Measurements from ENCODE around the gene PNPLA6. TPM values are rescaled to one million over a fixed set of nuclear protein-coding genes. Genes with fewer than 3 reads are reported as not detected.

Gene PNPLA6
- total RNA-seq, 1 donor from 2014 or later: 116 TPM

DNA sequence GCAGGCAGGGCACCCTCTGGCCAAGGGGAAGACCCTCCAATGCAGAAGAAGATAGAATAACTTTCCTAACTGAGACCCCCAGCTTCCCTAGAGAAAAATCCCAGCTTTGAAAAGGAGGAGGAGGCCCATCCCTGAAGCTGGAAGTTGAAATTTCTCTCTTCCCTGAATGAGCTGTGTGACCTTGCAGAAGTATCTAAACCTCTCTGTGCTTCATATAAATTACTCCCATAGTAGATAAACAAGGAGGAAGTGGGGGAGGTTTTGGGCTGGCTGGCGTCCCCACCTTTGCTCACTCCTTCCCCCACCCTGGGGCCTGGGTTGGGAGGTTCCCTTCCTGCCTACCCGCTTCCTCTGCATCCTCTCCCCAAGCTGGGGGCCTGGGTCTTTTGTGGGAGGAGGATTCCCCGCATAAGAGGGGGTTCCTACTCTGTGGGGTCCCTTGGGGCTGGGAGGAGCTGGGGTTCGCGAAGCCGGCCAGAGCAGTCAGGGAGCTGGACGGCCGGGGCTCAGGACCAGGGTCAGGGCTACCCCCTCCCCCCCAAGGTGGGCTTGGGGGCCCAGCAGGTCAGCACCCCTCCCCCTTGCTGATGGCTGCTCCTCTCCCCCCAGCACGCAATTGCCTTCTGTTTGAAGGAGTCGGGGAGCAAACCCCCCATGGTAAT is 71.8 kb downstream of the PNPLA6 start:
- Mint-ChIP-seq H3K27ac (no peak overlapping the region), H3K4me1 (no peaks in the 10 kb centered on the region), H3K27me3 (peaks cover 11% of the 10 kb centered on the region), H3K4me3 (no peak overlapping the region), H3K36me3 (ENCODE audit: low read depth) (no peaks in the 10 kb centered on the region), H3K9me3 (no peaks in the 10 kb centered on the region)
- intact Hi-C loops (cut with micrococcal nuclease): no loop called here
- DNase-seq (no peak), ATAC-seq (ENCODE audit: low read depth) (no peak)
- ChIA-PET POLR2A (no interaction called here), CTCF (no interaction called here)
- no peak for TF ChIP-seq CTCF (IDR thresholded peaks at IDR 0.05)

GRCh38 chr19:7607874-7608560 is 72.5 kb downstream of the PNPLA6 start:
- DNase-seq: no peak
- Mint-ChIP-seq H3K27me3 (peaks cover 11% of the 10 kb centered on the region), H3K4me1 (no peaks in the 10 kb centered on the region), H3K36me3 (ENCODE audit: low read depth) (no peaks in the 10 kb centered on the region), H3K4me3 (no peak overlapping the region), H3K9me3 (no peaks in the 10 kb centered on the region), H3K27ac (no peak overlapping the region)
- POLR2A ChIA-PET: interaction anchor here (0.6 to 1.0 kb wide), 3 partner anchors 15 to 55 kb away, joined by 4 to 10 read pairs (median 5); no protein-coding TSS in a partner anchor
- intact Hi-C loops (cut with micrococcal nuclease): no loop called here
- no peak for TF ChIP-seq CTCF (IDR thresholded peaks at IDR 0.05)
- CTCF ChIA-PET: no interaction called here
- ATAC-seq (ENCODE audit: low read depth): no peak

DNA sequence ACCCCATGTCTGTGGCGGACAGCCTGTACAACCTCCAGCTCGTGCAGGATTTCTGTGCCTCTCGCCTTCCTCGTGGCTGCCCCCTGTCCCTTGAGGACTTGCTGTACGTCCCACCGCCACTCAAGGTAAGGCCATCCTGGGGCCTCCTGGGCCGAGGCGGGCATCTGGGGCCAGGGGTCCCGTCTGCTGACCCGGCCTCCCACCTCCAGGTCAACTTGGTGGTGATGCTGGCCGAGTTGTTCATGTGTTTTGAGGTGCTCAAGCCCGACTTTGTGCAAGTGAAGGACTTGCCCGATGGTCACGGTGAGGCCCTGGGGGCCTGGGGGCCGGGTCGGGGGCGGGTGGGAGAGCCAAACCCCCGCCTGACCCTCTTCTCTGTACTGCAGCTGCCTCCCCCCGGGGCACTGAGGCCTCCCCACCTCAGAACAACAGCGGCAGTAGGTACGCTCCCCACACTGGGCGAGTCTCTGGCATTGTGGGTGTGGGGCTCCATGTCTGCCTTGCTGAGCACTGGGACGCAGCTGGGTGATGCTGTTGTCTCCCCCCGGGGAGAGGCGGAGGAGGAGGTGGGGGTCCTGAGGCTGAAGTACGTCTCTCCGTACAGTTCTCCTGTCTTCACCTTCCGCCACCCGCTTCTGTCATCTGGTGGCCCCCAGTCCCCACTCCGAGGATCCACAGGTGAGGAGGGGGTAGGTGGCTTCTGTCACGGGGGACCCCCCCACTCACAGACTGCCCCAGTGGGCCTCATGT is 75.1 kb downstream of the PNPLA6 start:
- no peak overlapping the region for H3K27ac Mint-ChIP-seq
- no peaks in the 10 kb centered on the region for H3K4me1 Mint-ChIP-seq
- no peaks in the 10 kb centered on the region for H3K36me3 Mint-ChIP-seq (ENCODE audit: low read depth)
- DNase-seq (no peak), ATAC-seq (ENCODE audit: low read depth) (no peak)
- H3K9me3 Mint-ChIP-seq: no peaks in the 10 kb centered on the region
- CTCF ChIA-PET: no interaction called here
- TF ChIP-seq CTCF (IDR thresholded peaks at IDR 0.05): no peak
- no peak overlapping the region for H3K4me3 Mint-ChIP-seq
- H3K27me3 Mint-ChIP-seq: peaks cover 2% of the 10 kb centered on the region
- POLR2A ChIA-PET: no interaction called here
- intact Hi-C loops (cut with micrococcal nuclease): no loop called here

Other genes starting within 250 kb of the PNPLA6 start
- 3.2 and 3.3 TPM in 2 replicates for gene INSR, start 241.3 kb upstream of the PNPLA6 start, total RNA-seq
- gene ARHGEF18, start 186.8 kb upstream of the PNPLA6 start, total RNA-seq: 45.8 and 51.9 TPM in 2 replicates
- 0.61 and 1.0 TPM in 2 replicates for gene PEX11G, start 46.7 kb upstream of the PNPLA6 start, total RNA-seq
- 13.5 and 16.9 TPM in 2 replicates for gene ZNF358, start 19.6 kb upstream of the PNPLA6 start, total RNA-seq
- 13.4 and 13.7 TPM in 2 replicates for gene MCOLN1, start 13.1 kb upstream of the PNPLA6 start, total RNA-seq
- 0.64 and 0.80 TPM in 2 replicates for gene CAMSAP3, start 60.1 kb downstream of the PNPLA6 start, total RNA-seq
- 47.4 and 51.8 TPM in 2 replicates for gene XAB2, start 93.8 kb downstream of the PNPLA6 start, total RNA-seq
- 109 and 123 TPM in 2 replicates for gene PET100, start 94.1 kb downstream of the PNPLA6 start, total RNA-seq
- 2.1 and 2.8 TPM in 2 replicates for gene PCP2, start 98.0 kb downstream of the PNPLA6 start, total RNA-seq
- gene STXBP2, start 101.4 kb downstream of the PNPLA6 start, total RNA-seq: 147 and 176 TPM in 2 replicates
- gene RETN, start 133.3 kb downstream of the PNPLA6 start, total RNA-seq: not detected in 2 replicates
- not detected in 2 replicates for gene MCEMP1, start 141.4 kb downstream of the PNPLA6 start, total RNA-seq
- 110 and 123 TPM in 2 replicates for gene TRAPPC5, start 145.1 kb downstream of the PNPLA6 start, total RNA-seq
- 191 and 193 TPM in 2 replicates for gene FCER2, start 166.4 kb downstream of the PNPLA6 start, total RNA-seq
- gene CLEC4G, start 196.4 kb downstream of the PNPLA6 start, total RNA-seq: 0.55 and 0.78 TPM in 2 replicates
- 0.11 and 0.24 TPM in 2 replicates for gene CD209, start 211.8 kb downstream of the PNPLA6 start, total RNA-seq
- 1.3 and 2.0 TPM in 2 replicates for gene CLEC4M, start 227.5 kb downstream of the PNPLA6 start, total RNA-seq